Upper lobe of left lung (tissue), 4 donors: ENCODE measurements around the gene WNT6.

ENCODE experiments used
- EP300 ChIP-seq, 4 donors: sonication (generic); formaldehyde crosslinking; IDR thresholded peaks; one replicate each; pipeline ENCODE4 v1.5.1; 2017; ENCODE audit warnings: antibody characterized with exemption in 4 of 4, control low read depth in 2 of 4
- POLR2A ChIP-seq, 4 donors: fragments of 450-650 bp; IDR thresholded peaks; one replicate each; pipeline ENCODE4 v1.5.1; 2016 to 2017; ENCODE audit warnings: antibody characterized with exemption in 4 of 4, mild to moderate bottlenecking in 2 of 4
- POLR2AphosphoS5 ChIP-seq, 2 donors: sonication (generic); formaldehyde crosslinking; IDR thresholded peaks; one replicate each; pipeline ENCODE4 v1.5.1; 2017; ENCODE audit warnings: antibody characterized with exemption in 2 of 2
- TF ChIP-seq, protein P1 (sequence below), 6 experiments: fragments of 450-650 bp in 4 of 6; fragments of 200-600 bp in 2 of 6; sonication (generic) in 2 of 6; IDR thresholded peaks; one replicate each; pipeline ENCODE4 v1.5.1; 2016 to 2019; ENCODE audit warnings: antibody characterized with exemption in 6 of 6

DNA sequence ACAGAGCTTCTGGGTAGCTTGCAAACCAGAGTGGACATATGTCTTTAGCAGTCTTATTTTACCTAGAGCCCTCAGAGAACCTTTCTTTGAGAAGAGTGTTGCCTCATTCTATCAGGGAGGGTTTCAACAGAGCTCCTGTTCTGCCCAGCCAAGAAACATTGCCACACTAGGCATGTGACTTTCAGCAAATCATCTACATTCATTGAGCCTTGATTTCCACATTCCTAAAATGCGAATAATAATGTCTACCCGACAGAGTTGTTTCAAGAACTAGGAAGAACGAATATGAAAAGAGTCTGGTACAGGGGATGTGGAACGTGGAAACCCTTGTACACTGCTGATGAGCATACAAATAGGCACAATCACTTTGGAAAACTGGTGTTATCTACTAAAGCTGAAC lies 20.2 kb upstream of the WNT6 start:
- TF ChIP-seq POLR2A (IDR thresholded peaks at IDR 0.05) (no peak), POLR2AphosphoS5 (IDR thresholded peaks at IDR 0.05) (peak; percentile 8 to 53), EP300 (IDR thresholded peaks at IDR 0.05) (peak in 1 of 4 donors; percentile 66)
- TF ChIP-seq, protein P1, sequence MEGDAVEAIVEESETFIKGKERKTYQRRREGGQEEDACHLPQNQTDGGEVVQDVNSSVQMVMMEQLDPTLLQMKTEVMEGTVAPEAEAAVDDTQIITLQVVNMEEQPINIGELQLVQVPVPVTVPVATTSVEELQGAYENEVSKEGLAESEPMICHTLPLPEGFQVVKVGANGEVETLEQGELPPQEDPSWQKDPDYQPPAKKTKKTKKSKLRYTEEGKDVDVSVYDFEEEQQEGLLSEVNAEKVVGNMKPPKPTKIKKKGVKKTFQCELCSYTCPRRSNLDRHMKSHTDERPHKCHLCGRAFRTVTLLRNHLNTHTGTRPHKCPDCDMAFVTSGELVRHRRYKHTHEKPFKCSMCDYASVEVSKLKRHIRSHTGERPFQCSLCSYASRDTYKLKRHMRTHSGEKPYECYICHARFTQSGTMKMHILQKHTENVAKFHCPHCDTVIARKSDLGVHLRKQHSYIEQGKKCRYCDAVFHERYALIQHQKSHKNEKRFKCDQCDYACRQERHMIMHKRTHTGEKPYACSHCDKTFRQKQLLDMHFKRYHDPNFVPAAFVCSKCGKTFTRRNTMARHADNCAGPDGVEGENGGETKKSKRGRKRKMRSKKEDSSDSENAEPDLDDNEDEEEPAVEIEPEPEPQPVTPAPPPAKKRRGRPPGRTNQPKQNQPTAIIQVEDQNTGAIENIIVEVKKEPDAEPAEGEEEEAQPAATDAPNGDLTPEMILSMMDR (IDR thresholded peaks at IDR 0.05), result no peak
